T-helper 1 cell treated with Interleukin-12 subunit alpha and Interleukin-12 subunit beta and Interleukin-4 antibody, amounts not matched to agents 30 ng/mL and 1 ng/mL, for 36 hours (primary cell): ENCODE data around the gene LIMS2. TPM values are rescaled to one million over a fixed set of nuclear protein-coding genes. Genes with fewer than 3 reads are reported as not detected.

ENCODE experiments used
- intact Hi-C: fragments of 100-400 bp; cut with micrococcal nuclease; formaldehyde crosslinking; loops from one replicate; pipeline ENCODE4 v1.15.1; 2024
- total RNA-seq: library from RNA; stranded (reverse); gene quantifications from 2 replicates; pipeline ENCODE4 v1.2.3, GENCODE V29; 2022

Gene LIMS2, protein sequence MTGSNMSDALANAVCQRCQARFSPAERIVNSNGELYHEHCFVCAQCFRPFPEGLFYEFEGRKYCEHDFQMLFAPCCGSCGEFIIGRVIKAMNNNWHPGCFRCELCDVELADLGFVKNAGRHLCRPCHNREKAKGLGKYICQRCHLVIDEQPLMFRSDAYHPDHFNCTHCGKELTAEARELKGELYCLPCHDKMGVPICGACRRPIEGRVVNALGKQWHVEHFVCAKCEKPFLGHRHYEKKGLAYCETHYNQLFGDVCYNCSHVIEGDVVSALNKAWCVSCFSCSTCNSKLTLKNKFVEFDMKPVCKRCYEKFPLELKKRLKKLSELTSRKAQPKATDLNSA
- total RNA-seq: 12.4 and 13.9 TPM in 2 replicates

DNA sequence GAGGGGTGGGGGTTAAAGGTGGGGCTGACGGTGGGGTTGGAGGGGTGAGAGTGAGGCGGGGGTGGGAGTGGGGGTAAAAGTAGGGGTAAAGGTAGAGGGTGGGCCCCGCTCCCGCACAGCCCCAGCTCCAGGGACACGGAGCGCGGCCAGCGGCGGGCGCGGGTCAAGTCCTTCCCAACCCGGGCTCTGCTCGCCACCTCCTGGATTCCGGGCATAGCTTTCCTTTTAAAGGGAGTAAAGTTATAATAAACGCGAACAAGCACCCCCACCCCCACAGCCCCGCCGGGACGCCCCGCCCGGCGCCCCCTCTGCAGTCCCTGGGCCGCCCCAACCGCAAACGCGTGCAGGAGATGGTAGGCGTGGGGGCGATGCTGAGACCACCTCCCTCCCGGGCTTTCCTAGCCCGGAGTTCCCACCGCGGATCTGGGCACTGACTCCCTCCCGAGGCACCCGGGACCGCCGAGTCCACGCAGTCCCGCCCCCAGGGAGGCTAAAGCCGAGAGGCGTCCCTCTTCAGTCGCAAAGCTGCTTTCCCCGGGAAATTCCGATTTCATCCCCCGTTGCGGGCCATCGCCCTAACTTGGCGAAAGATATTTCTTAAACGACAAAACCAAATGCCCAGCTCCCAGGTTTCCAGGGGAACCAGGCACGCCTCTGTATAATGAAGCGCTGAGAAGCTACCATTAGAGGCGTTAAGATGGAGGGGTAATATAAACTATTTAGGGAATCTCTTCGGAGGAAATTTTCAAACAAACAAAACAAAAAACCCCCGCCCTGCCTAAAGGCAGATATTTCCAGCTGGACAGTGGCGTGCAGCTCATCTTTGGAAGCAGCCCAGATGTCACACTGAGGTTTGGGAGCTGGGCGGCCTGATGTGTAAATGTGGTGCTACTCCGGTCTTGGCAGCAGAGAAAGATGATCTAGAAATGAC lies at the start of gene LIMS2:
LIMS2 (minus strand) TSS at position 200 of the 931 bp plus-strand sequence. CDS start 506 bp downstream, outside the sequence.
- intact Hi-C loops: no loop called here

DNA sequence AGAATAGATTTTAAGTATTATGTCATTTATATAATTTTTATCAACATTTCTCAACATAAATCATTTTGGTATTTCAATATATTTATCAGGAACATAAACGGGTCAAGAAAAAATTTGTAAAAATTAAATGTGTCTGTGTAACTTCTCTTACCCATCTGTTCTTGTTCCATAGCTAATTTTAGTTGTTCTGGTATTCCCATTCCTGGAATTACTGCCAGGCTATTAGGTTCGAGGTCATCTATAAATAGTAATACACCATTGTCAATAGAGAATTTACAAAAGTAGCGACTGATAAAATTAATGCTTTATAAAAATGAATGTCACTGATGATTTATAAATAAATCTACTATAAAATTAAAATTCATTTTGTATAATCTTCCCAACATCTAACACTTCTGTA lies 47.5 kb upstream of the LIMS2 start:
- intact Hi-C loops: no loop called here

GRCh38 chr2:127721978-127722355 lies 46.6 kb upstream of the LIMS2 start:
- intact Hi-C loops: no loop called here

GRCh38 chr2:127721311-127721977 lies 46.1 kb upstream of the LIMS2 start:
- intact Hi-C loops: no loop called here

DNA sequence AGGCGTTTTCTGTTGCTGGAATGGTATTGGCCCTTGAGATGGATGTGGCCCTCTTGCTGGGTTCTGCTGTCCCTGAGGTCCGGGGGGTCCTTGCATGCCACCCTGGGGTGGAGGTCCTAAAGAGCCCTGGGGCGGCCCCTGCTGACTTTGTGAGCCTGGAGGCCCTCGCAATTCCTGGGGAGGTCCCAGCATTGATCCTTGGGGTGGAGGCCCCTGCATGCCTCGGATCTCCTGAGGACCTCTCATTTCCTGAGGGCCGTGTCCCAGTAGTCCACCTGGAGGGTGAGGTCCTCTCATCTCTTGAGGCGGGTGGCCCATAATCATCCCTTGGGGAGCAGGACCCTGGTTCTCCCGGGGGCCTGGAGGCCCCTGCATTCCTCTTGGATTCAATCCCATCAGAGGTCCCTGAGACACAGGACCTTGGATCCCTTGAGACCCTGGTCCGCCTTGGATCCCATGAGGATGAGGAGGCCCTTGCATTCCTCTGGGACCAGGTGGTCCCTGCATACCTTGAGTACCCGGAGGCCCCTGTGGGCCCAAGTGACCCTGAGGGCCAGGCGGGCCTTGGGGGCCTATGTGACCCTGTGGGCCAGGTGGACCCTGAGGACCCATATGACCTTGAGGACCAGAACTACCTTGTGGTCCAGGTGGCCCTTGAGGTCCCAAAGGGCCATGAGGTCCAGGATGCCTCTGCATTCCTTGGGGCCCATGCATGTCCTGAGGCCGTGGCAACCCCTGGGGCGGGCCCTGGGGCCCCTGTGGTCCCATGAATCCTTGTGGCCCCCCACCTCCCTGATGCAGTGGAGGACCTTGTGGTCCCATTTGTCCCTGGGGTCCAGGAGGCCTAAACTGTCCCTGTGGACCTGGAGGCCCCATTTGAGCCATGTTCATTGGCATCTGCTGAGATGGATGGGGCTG lies 44.2 kb upstream of the LIMS2 start:
- intact Hi-C loops: no loop called here

DNA sequence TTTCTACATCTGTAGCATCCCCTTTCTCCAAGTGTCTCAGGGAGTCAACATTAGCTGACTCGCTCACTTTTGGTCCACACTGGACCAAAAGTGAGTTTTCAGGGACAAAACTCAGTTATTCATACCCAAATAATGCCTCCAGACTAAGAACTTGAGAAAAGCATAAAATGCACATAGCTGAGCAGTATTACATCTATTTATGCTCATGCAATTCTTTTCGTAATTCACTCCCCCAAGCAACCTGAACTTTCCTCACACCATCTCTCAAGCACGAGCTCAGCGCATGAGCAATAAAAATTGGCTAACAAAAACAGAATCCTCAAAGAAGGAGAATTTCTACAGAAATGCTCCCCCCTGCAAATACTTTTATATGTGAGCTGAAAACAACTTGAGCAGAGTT lies 42.9 kb upstream of the LIMS2 start:
- intact Hi-C loops: no loop called here

DNA sequence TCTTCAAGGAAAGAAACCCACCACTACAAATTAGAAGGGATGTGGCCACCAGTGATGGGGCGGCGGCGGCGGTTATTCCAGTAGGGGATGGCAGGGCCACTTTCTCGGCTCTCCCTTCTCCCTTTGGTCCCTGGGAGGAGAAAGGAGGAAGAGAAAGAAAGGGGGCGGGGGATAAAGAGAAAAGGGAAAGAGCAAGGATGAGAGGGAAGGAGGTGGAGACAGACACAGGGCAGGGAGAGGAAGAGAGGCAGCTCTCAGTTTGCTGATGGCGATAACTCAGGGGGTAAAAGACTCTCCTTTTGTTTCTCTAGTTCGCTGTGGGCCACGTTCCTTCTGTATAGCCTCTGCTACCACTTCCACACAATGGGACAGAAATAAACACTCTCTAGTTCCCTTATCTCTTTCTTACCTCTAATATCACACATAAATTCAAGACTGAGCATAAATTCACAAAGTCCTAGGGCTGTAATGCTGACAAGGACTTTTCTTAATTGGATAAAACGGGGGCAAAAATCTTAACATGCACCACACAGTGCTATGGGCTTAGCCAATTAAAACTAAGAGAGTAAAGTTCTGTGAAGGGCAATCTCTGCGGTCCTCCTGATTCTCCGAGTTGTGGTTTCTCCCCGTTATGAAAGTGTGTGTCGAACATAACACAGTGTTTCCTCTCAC lies 40.6 kb upstream of the LIMS2 start:
- intact Hi-C loops: no loop called here

DNA sequence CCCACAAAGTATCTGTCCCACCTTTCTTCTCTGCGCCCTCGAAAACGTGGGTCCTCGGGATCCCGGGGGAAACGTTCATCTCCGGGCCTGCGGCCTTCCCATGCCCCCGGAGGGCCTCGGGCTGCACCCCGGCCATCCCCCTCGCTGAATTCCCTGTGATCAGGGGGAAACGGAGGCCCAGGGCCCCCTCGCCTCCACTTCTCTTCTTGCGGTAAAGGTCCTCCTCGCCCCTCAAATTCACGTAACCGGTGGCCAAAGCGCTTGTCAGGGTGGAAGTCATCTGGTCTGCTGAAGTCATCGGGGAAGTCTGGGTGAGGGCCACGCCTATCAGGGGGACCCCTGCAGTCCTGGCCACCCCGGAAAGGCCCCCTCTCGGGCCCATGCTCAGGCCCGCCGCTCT lies 38.2 kb upstream of the LIMS2 start:
- intact Hi-C loops: no loop called here

DNA sequence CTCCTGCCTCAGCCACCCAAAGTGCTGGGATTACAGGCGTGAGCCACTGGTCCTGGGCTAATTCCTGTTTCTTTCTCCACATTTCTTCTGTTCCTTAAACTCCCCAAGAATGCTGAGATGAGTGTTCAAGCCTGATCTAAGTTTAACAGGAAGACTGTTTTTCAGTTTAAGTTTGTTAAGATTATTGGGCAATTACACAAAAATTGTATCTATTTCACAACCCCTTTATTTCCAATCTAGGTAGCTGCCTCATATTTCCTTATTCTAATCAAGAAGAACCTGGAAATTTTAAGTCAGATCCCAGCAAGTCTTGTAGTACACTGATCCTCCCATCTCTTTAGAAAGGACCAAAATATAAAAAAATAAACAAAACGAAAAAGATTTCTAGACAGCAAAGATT lies 37.7 kb upstream of the LIMS2 start:
- intact Hi-C loops: no loop called here

DNA sequence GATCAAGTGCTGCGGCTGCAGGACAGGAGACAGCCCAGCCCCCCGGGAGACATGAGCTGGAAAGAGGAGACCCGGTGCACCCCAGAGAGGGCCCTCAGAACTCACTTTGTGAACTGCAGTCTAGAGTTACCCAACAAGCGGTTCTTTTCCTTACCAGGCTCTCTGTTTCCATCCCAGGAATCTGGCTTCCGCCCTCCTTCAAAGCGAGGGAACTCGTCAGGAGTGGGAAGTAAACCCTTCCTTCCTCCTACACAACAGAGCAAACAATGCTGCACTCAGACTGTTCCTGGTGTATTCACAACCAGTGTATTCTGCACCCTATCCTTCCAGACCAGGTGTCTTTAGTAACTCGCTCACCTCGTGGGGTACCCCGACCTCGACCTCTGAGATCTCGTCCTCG lies 34.0 kb upstream of the LIMS2 start:
- intact Hi-C loops: loop anchor here (10.0 kb wide), 1 partner anchor 415 kb away; the partner anchor contains the start of gene ERCC3

DNA sequence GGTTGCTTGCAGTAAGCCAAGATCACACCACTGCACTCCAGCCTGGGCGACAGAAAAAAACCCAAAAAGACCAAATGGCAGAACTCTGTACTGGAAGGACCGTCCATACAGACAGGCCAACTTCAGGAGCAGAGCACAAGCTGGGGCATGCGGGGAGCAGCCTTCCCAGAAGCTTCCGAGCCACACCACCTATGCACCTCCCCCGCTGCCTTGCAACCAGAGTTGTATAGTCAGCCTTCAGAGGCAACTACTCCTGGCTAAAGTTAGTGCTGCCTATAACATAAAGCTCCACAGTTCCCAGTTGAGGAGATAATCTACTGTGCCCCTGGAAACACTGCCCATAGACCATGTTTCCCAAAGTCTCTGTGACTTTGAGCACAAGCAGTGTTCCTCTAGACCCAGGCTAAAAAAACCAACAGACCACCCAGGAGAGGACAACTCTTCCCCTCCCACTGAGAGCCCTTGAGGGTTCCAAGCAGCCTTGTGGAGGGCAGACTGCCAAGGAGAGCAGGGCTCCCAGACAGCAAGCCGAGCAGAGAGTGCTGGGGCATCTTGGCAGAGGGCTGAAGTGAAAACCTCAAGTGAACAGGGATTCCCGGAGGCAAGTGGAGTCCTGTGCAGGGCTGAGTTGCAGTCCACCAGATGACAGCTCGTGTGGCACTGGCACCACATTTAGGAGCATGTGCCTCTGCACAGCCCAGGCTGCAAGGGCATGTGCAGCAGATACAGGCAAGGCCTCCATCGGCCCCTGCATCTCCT lies 32.7 kb upstream of the LIMS2 start:
- intact Hi-C loops: loop anchor here (10.0 kb wide), 1 partner anchor 413 kb away; the partner anchor contains the start of gene ERCC3

DNA sequence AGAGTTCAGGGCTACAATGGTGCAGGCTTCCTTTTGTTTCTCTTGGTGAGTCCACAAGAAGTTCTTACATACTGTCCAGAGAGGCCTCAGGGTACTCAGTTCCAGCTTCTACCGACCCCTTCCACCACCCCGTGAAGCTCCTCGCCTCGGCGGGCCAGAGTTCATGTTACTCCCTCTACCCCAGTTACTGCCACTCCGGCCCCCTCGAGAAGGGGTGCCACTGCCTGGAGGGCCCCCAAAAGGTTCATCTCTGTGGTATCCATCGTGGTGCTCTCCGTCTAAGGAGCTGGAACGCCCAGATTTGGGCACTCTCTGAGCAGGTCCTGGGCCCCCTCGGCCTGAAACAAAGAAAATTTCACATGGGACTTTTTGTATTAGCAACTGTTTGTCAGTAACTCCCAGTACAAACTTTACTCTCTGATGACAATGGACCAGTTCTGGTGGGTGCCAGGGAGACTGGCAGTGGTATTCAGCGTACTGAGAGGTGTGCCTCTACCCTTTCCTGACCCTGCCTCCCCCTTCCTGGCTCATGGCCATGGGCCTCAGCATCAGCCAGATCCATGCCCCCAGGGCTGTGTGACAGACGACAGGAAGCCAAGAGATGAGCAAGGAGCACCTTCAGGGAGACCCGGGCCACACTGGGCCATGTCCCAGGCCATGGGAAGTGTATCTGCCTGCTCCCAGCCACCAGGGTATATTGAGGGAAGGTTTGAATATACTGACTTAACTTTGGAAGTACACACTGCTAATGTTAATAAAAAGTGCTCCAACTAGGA lies 31.1 kb upstream of the LIMS2 start:
- intact Hi-C loops: loop anchor here (10.0 kb wide), 1 partner anchor 412 kb away; the partner anchor contains the start of gene ERCC3

DNA sequence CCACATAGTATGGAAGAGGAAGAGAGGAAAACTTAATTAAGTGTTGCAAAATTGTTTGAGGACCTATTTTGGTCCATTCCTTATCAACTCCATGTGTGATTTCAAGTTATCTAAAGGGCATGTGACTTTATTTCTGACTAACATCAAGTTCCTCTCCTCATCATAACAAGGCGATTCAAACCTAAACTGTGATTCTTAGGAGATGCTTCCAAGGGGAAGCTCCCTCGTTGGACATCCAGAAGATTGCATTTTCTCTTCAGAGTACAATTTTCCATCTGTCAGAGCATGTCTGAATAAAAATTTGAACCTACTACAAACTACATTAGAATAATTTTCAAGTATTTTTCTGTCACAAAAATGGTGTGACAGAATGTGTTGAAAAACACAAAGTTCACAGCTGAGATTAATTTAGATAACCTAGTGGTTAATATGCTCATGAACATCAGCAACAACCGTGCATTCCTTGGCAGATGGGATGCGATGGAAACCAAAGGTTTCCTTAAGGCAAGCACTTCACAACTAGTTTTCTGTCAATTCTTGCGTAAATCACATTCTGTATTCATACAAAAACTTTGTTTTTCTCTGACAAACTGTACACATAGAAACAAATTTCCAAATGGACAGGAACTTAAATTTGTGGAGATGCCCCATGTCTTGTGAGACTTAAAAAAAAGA lies 30.2 kb upstream of the LIMS2 start:
- intact Hi-C loops: loop anchor here (10.0 kb wide), 1 partner anchor 411 kb away; the partner anchor contains the start of gene ERCC3

DNA sequence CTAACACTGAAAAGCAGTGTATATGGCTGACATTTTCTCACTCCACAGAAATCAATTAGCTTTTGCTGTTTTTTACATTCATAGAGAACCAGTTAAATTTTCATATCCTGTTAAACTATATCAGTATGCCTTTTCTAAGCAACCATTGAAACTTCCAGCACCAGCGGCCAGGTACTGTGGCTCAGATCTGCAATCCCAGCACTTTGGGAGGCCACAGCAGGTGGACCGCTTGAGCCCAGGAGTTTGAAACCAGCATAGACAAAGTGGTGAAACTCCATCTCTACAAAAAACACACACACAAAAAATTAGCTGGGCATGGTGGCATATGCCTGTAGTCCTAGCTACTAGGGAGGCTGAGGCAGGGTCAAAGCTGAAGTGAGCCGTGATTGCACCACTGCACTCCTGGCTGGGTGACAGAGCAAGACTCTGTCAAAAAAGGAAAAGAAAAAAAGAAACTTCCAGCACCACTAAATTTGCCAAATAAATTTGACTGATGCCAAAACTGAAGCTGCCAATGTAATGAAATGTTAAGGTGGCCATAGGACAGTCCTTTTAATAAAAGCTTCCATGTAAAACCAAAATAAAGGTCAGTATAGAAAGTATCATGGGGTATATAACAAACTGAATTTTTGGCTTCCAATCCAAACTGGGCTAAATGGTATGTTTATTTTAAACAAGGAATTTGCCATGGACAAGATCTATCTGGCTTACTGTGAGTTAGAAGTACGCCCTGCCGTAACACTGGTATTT lies 29.5 kb upstream of the LIMS2 start:
- intact Hi-C loops: loop anchor here (5.0 to 10.0 kb wide), 5 partner anchors 58 to 1048 kb away; partner anchors contain the start of genes ERCC3, GPR17 and GYPC

GRCh38 chr2:127703282-127703681 lies 28.0 kb upstream of the LIMS2 start:
- intact Hi-C loops: loop anchor here (2.0 to 10.0 kb wide), 7 partner anchors 56 to 1046 kb away; partner anchors contain the start of genes ERCC3, GPR17 and GYPC

DNA sequence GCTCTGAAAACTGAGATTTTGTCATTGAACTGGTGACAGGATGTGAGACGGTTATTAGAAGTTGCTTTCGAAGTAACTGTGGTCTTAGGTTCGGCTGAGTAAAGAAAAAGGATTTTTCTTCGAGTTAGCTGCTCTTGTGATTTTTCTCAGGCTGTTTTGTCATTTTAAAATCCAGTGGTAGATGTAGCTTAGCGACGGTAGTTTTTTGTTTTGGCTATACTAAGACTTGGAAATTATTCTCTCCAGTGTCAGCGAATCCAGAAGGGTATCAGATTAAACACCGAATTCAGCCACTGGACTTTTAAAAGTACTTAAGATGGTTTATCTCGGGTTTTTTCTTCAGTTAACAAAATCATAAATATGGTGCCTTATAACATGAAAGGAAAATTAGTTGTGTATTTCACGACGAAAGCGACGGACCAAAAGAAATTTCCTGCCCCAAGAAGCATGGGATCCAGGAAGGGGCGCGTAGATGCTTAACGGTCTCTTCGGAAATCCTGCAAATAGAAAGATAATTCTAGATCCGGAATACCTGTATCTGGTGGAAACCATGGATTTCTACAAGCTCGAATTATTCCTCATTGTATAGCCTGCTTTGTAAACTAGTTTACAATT lies 27.2 kb upstream of the LIMS2 start:
- intact Hi-C loops: loop anchor here (1.0 to 10.0 kb wide), 9 partner anchors 55 to 1045 kb away; partner anchors contain the start of genes ERCC3, GPR17, GYPC and WDR33
